ENCODE measurements around the gene MYL4. TPM values are rescaled to one million over a fixed set of nuclear protein-coding genes. Genes with fewer than 3 reads are reported as not detected.

MYL4 gene
- total RNA-seq, 1 experiment from 2014 or later = 3.7 TPM

GRCh38 chr17:47253541-47254402 is 44.6 kb downstream of the MYL4 start, which contains the start of gene ITGB3:
Gene ITGB3 (plus strand): TSS chr17:47253827. CDS start chr17:47253862, 35 bp downstream.
- Histone ChIP-seq H3K9ac (ENCODE audit: low read length) (peak within 1 kb of the TSS; percentile 86), H3K79me2 (ENCODE audit: low read length) (no peaks in the 10 kb centered on the region)

GRCh38 chr17:47254403-47254943 is 45.3 kb downstream of the MYL4 start:
- H3K4me1 ChIP-seq (ENCODE audit: low read length) = peaks cover 52% of the 10 kb centered on the region
- H3K4me2 ChIP-seq (ENCODE audit: low read depth, low read length, poor library complexity, severe bottlenecking) = peak overlapping the region; percentile 94
- H4K20me1 ChIP-seq (ENCODE audit: insufficient read depth, low read depth, low read length) = no peaks in the 10 kb centered on the region
- peak overlapping the region; percentile 87 for H2AFZ ChIP-seq (ENCODE audit: low read length)
- H3K36me3 ChIP-seq (ENCODE audit: insufficient read depth, low read length) = no peaks in the 10 kb centered on the region
- peak overlapping the region; percentile 86 for H3K9ac ChIP-seq (ENCODE audit: low read length)
- H3K9me2 ChIP-seq (replicated peaks; ENCODE audit: insufficient read depth, low read length) = no peaks in the 10 kb centered on the region
- H3K79me2 ChIP-seq (ENCODE audit: low read length) = no peaks in the 10 kb centered on the region
- no peaks in the 10 kb centered on the region for H3K27me3 ChIP-seq (ENCODE audit: low read length)
- DNase-seq = no peak
- H3K27ac ChIP-seq (ENCODE audit: low read length) = no peak overlapping the region
- H3K9me3 ChIP-seq (ENCODE audit: low read length) = no peaks in the 10 kb centered on the region
- peak overlapping the region; percentile 87 for H3K4me3 ChIP-seq (ENCODE audit: low read length)

More at GRCh38 chr17:47253541-47254402, 44.6 kb downstream of the MYL4 start, which contains the start of gene ITGB3:
- Histone ChIP-seq H3K4me2 (ENCODE audit: low read depth, low read length, poor library complexity, severe bottlenecking) (peak within 1 kb of the TSS; percentile 94), H3K4me1 (ENCODE audit: low read length) (peaks cover 52% of the 10 kb centered on the region), H3K36me3 (ENCODE audit: insufficient read depth, low read length) (no peaks in the 10 kb centered on the region), H3K9me3 (ENCODE audit: low read length) (no peaks in the 10 kb centered on the region), H3K27ac (ENCODE audit: low read length) (peak within 1 kb of the TSS; percentile 12; the same call in 1 of the 2 replicates), H3K27me3 (ENCODE audit: low read length) (no peaks in the 10 kb centered on the region), H2AFZ (ENCODE audit: low read length) (peak within 1 kb of the TSS; percentile 87), H3K9me2 (replicated peaks; ENCODE audit: insufficient read depth, low read length) (no peaks in the 10 kb centered on the region), H4K20me1 (ENCODE audit: insufficient read depth, low read depth, low read length) (no peaks in the 10 kb centered on the region), H3K4me3 (ENCODE audit: low read length) (peak within 1 kb of the TSS; percentile 87)
- DNase-seq = peak; percentile 92

DNA sequence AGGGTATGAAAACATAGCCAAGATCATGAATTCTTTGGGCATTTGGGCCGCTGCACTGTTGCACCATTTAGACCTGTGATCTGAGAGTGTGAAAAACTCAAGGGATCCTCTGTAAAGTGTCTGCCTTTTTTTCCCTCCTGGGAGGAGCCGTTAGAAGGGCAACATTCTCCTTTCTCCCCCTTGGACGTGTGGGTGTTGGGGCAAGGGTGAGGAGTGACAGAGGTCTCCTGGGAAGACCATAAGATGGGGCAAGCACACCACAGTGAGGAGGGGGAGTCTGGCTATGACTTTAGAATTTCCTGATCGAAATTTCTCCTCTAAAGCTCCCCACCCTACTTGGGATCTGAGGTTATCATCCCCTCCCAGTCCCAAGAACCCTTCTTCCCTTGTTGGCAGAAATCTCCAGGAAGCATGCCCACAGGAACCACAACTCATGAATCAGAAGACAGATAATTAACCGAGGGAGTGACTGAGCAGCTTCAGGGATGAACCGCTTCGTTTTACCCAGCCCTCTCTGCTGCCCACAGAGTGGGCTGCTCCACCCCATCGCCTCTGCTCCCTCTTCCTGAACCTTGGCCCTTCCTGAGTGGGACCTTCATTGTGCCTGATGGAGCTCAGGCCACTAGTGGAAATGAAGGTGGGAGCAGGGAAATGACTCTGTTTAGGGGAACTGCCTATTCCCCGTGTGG is 48.6 kb downstream of the MYL4 start:
- no peaks in the 10 kb centered on the region for H3K9me2 ChIP-seq (replicated peaks; ENCODE audit: insufficient read depth, low read length)
- H3K4me2 ChIP-seq (ENCODE audit: low read depth, low read length, poor library complexity, severe bottlenecking) = no peak overlapping the region
- peaks cover 52% of the 10 kb centered on the region for H3K4me1 ChIP-seq (ENCODE audit: low read length)
- DNase-seq = no peak
- H3K9ac ChIP-seq (ENCODE audit: low read length) = no peak overlapping the region
- no peaks in the 10 kb centered on the region for H3K9me3 ChIP-seq (ENCODE audit: low read length)
- H3K79me2 ChIP-seq (ENCODE audit: low read length) = no peaks in the 10 kb centered on the region
- H3K27ac ChIP-seq (ENCODE audit: low read length) = no peak overlapping the region
- no peaks in the 10 kb centered on the region for H3K36me3 ChIP-seq (ENCODE audit: insufficient read depth, low read length)
- no peak overlapping the region for H2AFZ ChIP-seq (ENCODE audit: low read length)
- H3K27me3 ChIP-seq (ENCODE audit: low read length) = no peaks in the 10 kb centered on the region
- no peak overlapping the region for H3K4me3 ChIP-seq (ENCODE audit: low read length)
- no peaks in the 10 kb centered on the region for H4K20me1 ChIP-seq (ENCODE audit: insufficient read depth, low read depth, low read length)

- no peak overlapping the region for H3K4me2 ChIP-seq (ENCODE audit: low read depth, low read length, poor library complexity, severe bottlenecking)
- peaks cover 30% of the 10 kb centered on the region for H3K4me1 ChIP-seq (ENCODE audit: low read length)
- no peaks in the 10 kb centered on the region for H4K20me1 ChIP-seq (ENCODE audit: insufficient read depth, low read depth, low read length)
- no peak overlapping the region for H3K27ac ChIP-seq (ENCODE audit: low read length)
- H2AFZ ChIP-seq (ENCODE audit: low read length) = no peak overlapping the region
- H3K79me2 ChIP-seq (ENCODE audit: low read length) = no peaks in the 10 kb centered on the region
- H3K4me3 ChIP-seq (ENCODE audit: low read length) = no peak overlapping the region
- H3K36me3 ChIP-seq (ENCODE audit: insufficient read depth, low read length) = no peaks in the 10 kb centered on the region
- H3K9me2 ChIP-seq (replicated peaks; ENCODE audit: insufficient read depth, low read length) = no peaks in the 10 kb centered on the region
- H3K9ac ChIP-seq (ENCODE audit: low read length) = no peak overlapping the region
- no peaks in the 10 kb centered on the region for H3K9me3 ChIP-seq (ENCODE audit: low read length)
- no peak for DNase-seq
- H3K27me3 ChIP-seq (ENCODE audit: low read length) = no peaks in the 10 kb centered on the region
Measured at GRCh38 chr17:47262586-47262985, 53.4 kb downstream of the MYL4 start.

DNA sequence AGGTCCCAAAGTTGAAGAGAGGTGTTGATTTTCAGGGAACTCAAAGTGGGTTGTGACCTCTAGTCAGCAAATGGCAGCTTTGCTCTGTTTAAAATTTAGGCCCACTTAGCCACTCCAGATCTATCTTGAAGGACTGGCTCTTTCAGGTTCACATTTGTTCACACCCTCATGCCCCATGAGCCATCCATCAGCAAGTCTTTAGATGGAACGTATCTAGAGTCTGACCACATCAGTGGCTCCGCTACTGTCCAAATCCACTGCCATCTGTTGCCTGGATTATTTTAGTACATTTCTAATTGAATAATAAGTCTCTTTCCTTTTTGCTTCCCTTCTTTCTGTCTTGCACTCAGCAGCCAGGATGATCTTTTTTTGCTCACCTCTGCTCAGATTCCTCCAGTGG is 55.0 kb downstream of the MYL4 start:
- Histone ChIP-seq H3K9me3 (ENCODE audit: low read length) (no peaks in the 10 kb centered on the region; the same call in 1 of the 2 replicates), H3K27ac (ENCODE audit: low read length) (no peak overlapping the region), H3K36me3 (ENCODE audit: insufficient read depth, low read length) (no peaks in the 10 kb centered on the region), H4K20me1 (ENCODE audit: insufficient read depth, low read depth, low read length) (no peaks in the 10 kb centered on the region), H3K9me2 (replicated peaks; ENCODE audit: insufficient read depth, low read length) (no peaks in the 10 kb centered on the region), H3K9ac (ENCODE audit: low read length) (no peak overlapping the region), H3K27me3 (ENCODE audit: low read length) (no peaks in the 10 kb centered on the region), H3K4me3 (ENCODE audit: low read length) (no peak overlapping the region), H2AFZ (ENCODE audit: low read length) (no peak overlapping the region), H3K4me2 (ENCODE audit: low read depth, low read length, poor library complexity, severe bottlenecking) (no peak overlapping the region), H3K79me2 (ENCODE audit: low read length) (no peaks in the 10 kb centered on the region), H3K4me1 (ENCODE audit: low read length) (peaks cover 24% of the 10 kb centered on the region)
- DNase-seq = no peak

DNA sequence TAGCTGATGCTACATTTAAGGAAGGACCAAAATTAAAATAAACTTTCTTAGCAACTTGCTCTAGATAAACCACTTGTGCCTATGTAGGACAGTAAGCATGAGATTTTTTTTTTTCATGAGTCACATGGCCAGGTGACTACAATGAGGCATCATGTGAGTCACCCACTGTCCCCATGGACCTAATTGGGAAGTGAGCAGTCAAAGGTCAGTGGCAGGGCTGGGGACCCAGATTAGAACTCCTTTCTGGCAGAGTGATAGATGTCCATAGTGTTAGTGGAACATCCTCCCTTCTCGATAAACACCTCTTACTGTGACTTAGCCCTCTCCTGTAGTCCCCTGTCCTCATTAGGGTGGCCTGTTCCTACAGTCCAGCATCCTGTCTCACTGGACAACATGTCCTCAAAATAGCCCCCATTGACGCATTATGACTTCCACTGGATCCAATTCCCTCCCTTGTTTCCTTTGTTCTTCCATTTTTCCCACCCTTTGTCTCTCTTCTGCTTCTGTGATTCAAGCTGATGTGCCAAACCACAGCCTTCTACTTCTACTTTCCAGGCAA is 56.9 kb downstream of the MYL4 start:
- H3K4me1 ChIP-seq (ENCODE audit: low read length) = peaks cover 12% of the 10 kb centered on the region
- H3K79me2 ChIP-seq (ENCODE audit: low read length) = no peaks in the 10 kb centered on the region
- no peak overlapping the region for H2AFZ ChIP-seq (ENCODE audit: low read length)
- peak; percentile 49 for DNase-seq
- H3K27me3 ChIP-seq (ENCODE audit: low read length) = no peaks in the 10 kb centered on the region
- H3K9ac ChIP-seq (ENCODE audit: low read length) = no peak overlapping the region
- no peak overlapping the region for H3K4me2 ChIP-seq (ENCODE audit: low read depth, low read length, poor library complexity, severe bottlenecking)
- H3K27ac ChIP-seq (ENCODE audit: low read length) = no peak overlapping the region
- no peak overlapping the region for H3K4me3 ChIP-seq (ENCODE audit: low read length)
- H3K36me3 ChIP-seq (ENCODE audit: insufficient read depth, low read length) = no peaks in the 10 kb centered on the region
- no peaks in the 10 kb centered on the region for H3K9me2 ChIP-seq (replicated peaks; ENCODE audit: insufficient read depth, low read length)
- no peaks in the 10 kb centered on the region; the same call in 1 of the 2 replicates for H3K9me3 ChIP-seq (ENCODE audit: low read length)
- H4K20me1 ChIP-seq (ENCODE audit: insufficient read depth, low read depth, low read length) = no peaks in the 10 kb centered on the region

GRCh38 chr17:47266782-47267181 is 57.6 kb downstream of the MYL4 start:
- Histone ChIP-seq H4K20me1 (ENCODE audit: insufficient read depth, low read depth, low read length) (no peaks in the 10 kb centered on the region), H3K9me2 (replicated peaks; ENCODE audit: insufficient read depth, low read length) (no peaks in the 10 kb centered on the region), H3K9ac (ENCODE audit: low read length) (no peak overlapping the region), H3K9me3 (ENCODE audit: low read length) (no peaks in the 10 kb centered on the region; the same call in 1 of the 2 replicates), H3K27ac (ENCODE audit: low read length) (no peak overlapping the region), H3K4me3 (ENCODE audit: low read length) (no peak overlapping the region), H3K79me2 (ENCODE audit: low read length) (no peaks in the 10 kb centered on the region), H3K27me3 (ENCODE audit: low read length) (no peaks in the 10 kb centered on the region), H3K4me2 (ENCODE audit: low read depth, low read length, poor library complexity, severe bottlenecking) (no peak overlapping the region), H2AFZ (ENCODE audit: low read length) (no peak overlapping the region), H3K4me1 (ENCODE audit: low read length) (peaks cover 9% of the 10 kb centered on the region), H3K36me3 (ENCODE audit: insufficient read depth, low read length) (no peaks in the 10 kb centered on the region)
- no peak for DNase-seq

Measured in Karpas-422 (cell line).